ENCODE measurements around the gene SH2D7.

SH2D7 gene

GRCh38 chr15:78097667-78098066 lies 5.3 kb downstream of the SH2D7 start:
- TF ChIP-seq CTCF (conservative IDR thresholded peaks at IDR 0.05; ENCODE audit: low read depth, low read length), result no peak
- no peak for DNase-seq (ENCODE audit: low read depth)
- H3K4me3 ChIP-seq (ENCODE audit: low read length), result no peak overlapping the region

GRCh38 chr15:78098131-78098755 lies 5.9 kb downstream of the SH2D7 start:
- no peak for DNase-seq (ENCODE audit: low read depth)
- no peak overlapping the region for H3K4me3 ChIP-seq (ENCODE audit: low read length)
- no peak for TF ChIP-seq CTCF (conservative IDR thresholded peaks at IDR 0.05; ENCODE audit: low read depth, low read length)

GRCh38 chr15:78100886-78101285 lies 8.5 kb downstream of the SH2D7 start:
- no peak overlapping the region for H3K4me3 ChIP-seq (ENCODE audit: low read length)
- DNase-seq (ENCODE audit: low read depth), result no peak
- TF ChIP-seq CTCF (conservative IDR thresholded peaks at IDR 0.05; ENCODE audit: low read depth, low read length), result no peak

- H3K4me3 ChIP-seq (ENCODE audit: low read length), result no peak overlapping the region
- no peak for DNase-seq (ENCODE audit: low read depth)
- TF ChIP-seq CTCF (conservative IDR thresholded peaks at IDR 0.05; ENCODE audit: low read depth, low read length), result no peak
Observed at GRCh38 chr15:78101423-78102105, 9.2 kb downstream of the SH2D7 start.

GRCh38 chr15:78102211-78102610 lies 9.8 kb downstream of the SH2D7 start:
- no peak for TF ChIP-seq CTCF (conservative IDR thresholded peaks at IDR 0.05; ENCODE audit: low read depth, low read length)

GRCh38 chr15:78102741-78103140 lies 10.4 kb downstream of the SH2D7 start:
- no peak for DNase-seq (ENCODE audit: low read depth)
- H3K4me3 ChIP-seq (ENCODE audit: low read length), result no peak overlapping the region
- TF ChIP-seq CTCF (conservative IDR thresholded peaks at IDR 0.05; ENCODE audit: low read depth, low read length), result no peak

More at GRCh38 chr15:78102211-78102610, 9.8 kb downstream of the SH2D7 start:
- no peak overlapping the region for H3K4me3 ChIP-seq (ENCODE audit: low read length)
- DNase-seq (ENCODE audit: low read depth), result no peak

Data from retinal pigment epithelial cell (primary cell).